Measurements from ENCODE around the gene SLC22A23.

The SLC22A23 gene

GRCh38 chr6:3272911-3273547, 183.8 kb downstream of the SLC22A23 start:
- no peaks in the 10 kb centered on the region for H3K9me2 ChIP-seq (replicated peaks; ENCODE audit: insufficient read depth, low read length)
- no peak overlapping the region for H3K9ac ChIP-seq (ENCODE audit: low read length)
- H2AFZ ChIP-seq (ENCODE audit: low read length): no peak overlapping the region
- no peaks in the 10 kb centered on the region for H3K9me3 ChIP-seq (replicated peaks; ENCODE audit: insufficient read depth, low read length)
- no peaks in the 10 kb centered on the region for H3K27me3 ChIP-seq (replicated peaks; ENCODE audit: insufficient read depth, low read length)
- no peak overlapping the region for H3K4me2 ChIP-seq (ENCODE audit: low read depth, low read length)
- H3K27ac ChIP-seq (ENCODE audit: low read length): no peak overlapping the region
- no peaks in the 10 kb centered on the region for H3F3A ChIP-seq (ENCODE audit: insufficient read depth, low read length)
- H3K36me3 ChIP-seq (replicated peaks; ENCODE audit: insufficient read depth, low read length): no peaks in the 10 kb centered on the region
- H3K79me2 ChIP-seq (ENCODE audit: low read length): peaks cover 26% of the 10 kb centered on the region
- TF ChIP-seq CTCF (IDR thresholded peaks at IDR 0.05; ENCODE audit: low read length) (no peak), EZH2phosphoT487 (IDR thresholded peaks at IDR 0.05; ENCODE audit: low read length) (no peak), EZH2 (optimal IDR thresholded peaks at IDR 0.05; ENCODE audit: low read depth, low read length) (no peak)
- no peaks in the 10 kb centered on the region for H4K20me1 ChIP-seq (ENCODE audit: insufficient read depth, low read length)
- no peak overlapping the region for H3K4me3 ChIP-seq (ENCODE audit: low read length)
- H3K4me1 ChIP-seq (ENCODE audit: low read length): no peaks in the 10 kb centered on the region; the same call in 1 of the 2 replicates
- no peak for DNase-seq

GRCh38 chr6:3271756-3272155, 185.1 kb downstream of the SLC22A23 start:
- Histone ChIP-seq H4K20me1 (ENCODE audit: insufficient read depth, low read length) (no peaks in the 10 kb centered on the region), H3K36me3 (replicated peaks; ENCODE audit: insufficient read depth, low read length) (no peaks in the 10 kb centered on the region), H3F3A (ENCODE audit: insufficient read depth, low read length) (no peaks in the 10 kb centered on the region), H3K9me3 (replicated peaks; ENCODE audit: insufficient read depth, low read length) (no peaks in the 10 kb centered on the region), H3K4me1 (ENCODE audit: low read length) (no peaks in the 10 kb centered on the region), H3K9ac (ENCODE audit: low read length) (no peak overlapping the region), H3K27ac (ENCODE audit: low read length) (no peak overlapping the region), H2AFZ (ENCODE audit: low read length) (no peak overlapping the region), H3K4me3 (ENCODE audit: low read length) (no peak overlapping the region), H3K4me2 (ENCODE audit: low read depth, low read length) (no peak overlapping the region), H3K27me3 (replicated peaks; ENCODE audit: insufficient read depth, low read length) (no peaks in the 10 kb centered on the region), H3K79me2 (ENCODE audit: low read length) (peaks cover 36% of the 10 kb centered on the region), H3K9me2 (replicated peaks; ENCODE audit: insufficient read depth, low read length) (no peaks in the 10 kb centered on the region)
- DNase-seq: no peak
- TF ChIP-seq CTCF (IDR thresholded peaks at IDR 0.05; ENCODE audit: low read length): no peak
- TF ChIP-seq EZH2 (optimal IDR thresholded peaks at IDR 0.05; ENCODE audit: low read depth, low read length): no peak
- TF ChIP-seq EZH2phosphoT487 (IDR thresholded peaks at IDR 0.05; ENCODE audit: low read length): no peak

GRCh38 chr6:3270258-3270657, 186.6 kb downstream of the SLC22A23 start:
- H3K36me3 ChIP-seq (replicated peaks; ENCODE audit: insufficient read depth, low read length): no peaks in the 10 kb centered on the region
- no peaks in the 10 kb centered on the region for H4K20me1 ChIP-seq (ENCODE audit: insufficient read depth, low read length)
- no peak overlapping the region for H2AFZ ChIP-seq (ENCODE audit: low read length)
- H3K4me1 ChIP-seq (ENCODE audit: low read length): no peaks in the 10 kb centered on the region
- no peaks in the 10 kb centered on the region for H3K9me2 ChIP-seq (replicated peaks; ENCODE audit: insufficient read depth, low read length)
- peaks cover 49% of the 10 kb centered on the region for H3K79me2 ChIP-seq (ENCODE audit: low read length)
- H3K9ac ChIP-seq (ENCODE audit: low read length): no peak overlapping the region
- no peaks in the 10 kb centered on the region for H3K27me3 ChIP-seq (replicated peaks; ENCODE audit: insufficient read depth, low read length)
- H3F3A ChIP-seq (ENCODE audit: insufficient read depth, low read length): no peaks in the 10 kb centered on the region
- H3K27ac ChIP-seq (ENCODE audit: low read length): no peak overlapping the region
- no peaks in the 10 kb centered on the region for H3K9me3 ChIP-seq (replicated peaks; ENCODE audit: insufficient read depth, low read length)
- no peak for DNase-seq
- TF ChIP-seq CTCF (IDR thresholded peaks at IDR 0.05; ENCODE audit: low read length) (no peak), EZH2 (optimal IDR thresholded peaks at IDR 0.05; ENCODE audit: low read depth, low read length) (no peak), EZH2phosphoT487 (IDR thresholded peaks at IDR 0.05; ENCODE audit: low read length) (no peak)
- no peak overlapping the region for H3K4me2 ChIP-seq (ENCODE audit: low read depth, low read length)
- H3K4me3 ChIP-seq (ENCODE audit: low read length): no peak overlapping the region

Measured in MM.1S (cell line).